PC-9 (cell line): Measurements from ENCODE around the gene SPON2. TPM values are rescaled to one million over a fixed set of nuclear protein-coding genes. Genes with fewer than 3 reads are reported as not detected.

ENCODE experiments used
- BruUV-seq: library from RNA; stranded (reverse); fragments of 400-500 nt; replicated peaks from 2 replicates; lab custom pipeline; 2021; lab: Mats Ljungman, UMichigan
- CTCF ChIA-PET: fragments of 300-600 bp; sonication (Branson Sonifier 250); formaldehyde crosslinking; loops from one replicate; lab custom pipeline; 2022; ENCODE audit warnings: antibody characterized with exemption; lab: Charles Lee
- POLR2A ChIA-PET: fragments of 300-600 bp; sonication (Branson Sonifier 250); formaldehyde crosslinking; loops from one replicate; lab custom pipeline; 2022; ENCODE audit warnings: antibody characterized with exemption; ENCODE audit not compliant: unreplicated experiment; lab: Charles Lee
- DNase-seq, 2 experiments: peaks; one replicate each; pipeline versions ENCODE4 v3.0.0 to v3.0.0-alpha.2; 2015 to 2022; ENCODE audit warnings: mixed read lengths in 1 of 2
- H2AFZ ChIP-seq: fragments of 200-600 bp; sonication (generic); 2 replicates; pipeline ENCODE4 v1.8.1; 2017; ENCODE audit warnings: antibody characterized with exemption
- H3F3A ChIP-seq: fragments of 200-600 bp; sonication (generic); 2 replicates; pipeline ENCODE4 v1.8.1; 2017; ENCODE audit warnings: antibody characterized with exemption, mild to moderate bottlenecking, low read depth; ENCODE audit not compliant: insufficient read depth
- H3K27ac ChIP-seq: fragments of 200-600 bp; sonication (generic); 2 replicates; pipeline ENCODE4 v1.6.1; 2016; ENCODE audit warnings: mixed run types
- H3K27me3 ChIP-seq: fragments of 200-600 bp; sonication (generic); 2 replicates; pipeline ENCODE4 v1.6.1; 2016; ENCODE audit warnings: low read depth, mixed run types; ENCODE audit not compliant: insufficient read depth
- H3K36me3 ChIP-seq: fragments of 200-600 bp; sonication (generic); 2 replicates; pipeline ENCODE4 v1.6.1; 2016; ENCODE audit warnings: low read depth, mixed run types
- H3K4me1 ChIP-seq: fragments of 200-600 bp; sonication (generic); replicated peaks from 2 replicates; pipeline ENCODE4 v1.6.1; 2016; ENCODE audit warnings: mixed run types; ENCODE audit not compliant: insufficient read depth
- H3K4me2 ChIP-seq: fragments of 200-600 bp; sonication (generic); 2 replicates; pipeline ENCODE4 v1.6.1; 2017; ENCODE audit warnings: mixed run types
- H3K4me3 ChIP-seq: fragments of 200-600 bp; sonication (generic); 2 replicates; pipeline ENCODE4 v1.6.1; 2016; ENCODE audit warnings: mixed run types
- H3K79me2 ChIP-seq: fragments of 200-600 bp; sonication (generic); 2 replicates; pipeline ENCODE4 v1.6.1; 2017; ENCODE audit warnings: low read depth, mixed run types
- H3K9me2 ChIP-seq: fragments of 200-600 bp; sonication (generic); 2 replicates; pipeline ENCODE4 v1.8.1; 2017; ENCODE audit warnings: mild to moderate bottlenecking; ENCODE audit not compliant: insufficient read depth
- H3K9me3 ChIP-seq: fragments of 200-600 bp; sonication (generic); 2 replicates; pipeline ENCODE4 v1.8.1; 2016; ENCODE audit warnings: low read depth; ENCODE audit not compliant: insufficient read depth
- H4K20me1 ChIP-seq: fragments of 200-600 bp; sonication (generic); 2 replicates; pipeline ENCODE4 v1.8.1; 2017; ENCODE audit not compliant: insufficient read depth
- CTCF ChIP-seq: fragments of 200-600 bp; sonication (generic); conservative IDR thresholded peaks from 2 replicates; pipeline ENCODE4 v1.6.1; 2017; ENCODE audit warnings: mixed run types, antibody characterized with exemption, mild to moderate bottlenecking, moderate library complexity
- EZH2 ChIP-seq: fragments of 200-600 bp; sonication (generic); IDR thresholded peaks from 2 replicates; pipeline ENCODE4 v1.8.0; 2017; ENCODE audit warnings: antibody characterized with exemption, low read depth
- intact Hi-C: fragments of 100-400 bp; cut with micrococcal nuclease; formaldehyde crosslinking; loops from one replicate; pipeline ENCODE4 v1.10.0; 2022; ENCODE audit not compliant: unreplicated experiment
- total RNA-seq: library from RNA; stranded (reverse); gene quantifications from 2 replicates; pipeline ENCODE4 v1.2.3, GENCODE V29; 2021

SPON2 gene
- total RNA-seq, 1 experiment from 2014 or later, result 2.0 TPM

GRCh38 chr4:1136048-1136447 lies 36.3 kb downstream of the SPON2 start:
- intact Hi-C loops, result no loop called here
- no peaks in the 10 kb centered on the region for H3K36me3 ChIP-seq
- H3K4me3 ChIP-seq, result no peak overlapping the region
- H4K20me1 ChIP-seq, result no peaks in the 10 kb centered on the region
- H3F3A ChIP-seq, result no peaks in the 10 kb centered on the region
- H3K9me3 ChIP-seq, result no peaks in the 10 kb centered on the region
- no peaks in the 10 kb centered on the region for H3K9me2 ChIP-seq
- H2AFZ ChIP-seq, result no peak overlapping the region
- H3K4me1 ChIP-seq, result no peaks in the 10 kb centered on the region
- POLR2A ChIA-PET, result no interaction called here
- peaks cover 63% of the 10 kb centered on the region for H3K27me3 ChIP-seq
- TF ChIP-seq EZH2 (no peak), CTCF (no peak)
- no TSS peak for BruUV-seq
- H3K27ac ChIP-seq, result no peak overlapping the region
- H3K79me2 ChIP-seq, result no peaks in the 10 kb centered on the region
- no peak overlapping the region for H3K4me2 ChIP-seq
- CTCF ChIA-PET, result no interaction called here
- DNase-seq, result no peak

GRCh38 chr4:1133033-1133432 lies 39.4 kb downstream of the SPON2 start:
- CTCF ChIA-PET, result no interaction called here
- no peak for DNase-seq
- Histone ChIP-seq H3K4me1 (no peaks in the 10 kb centered on the region), H2AFZ (no peak overlapping the region), H3K9me2 (no peaks in the 10 kb centered on the region), H3K79me2 (no peaks in the 10 kb centered on the region), H3K4me3 (no peak overlapping the region), H3K9me3 (no peaks in the 10 kb centered on the region), H3F3A (no peaks in the 10 kb centered on the region), H3K36me3 (no peaks in the 10 kb centered on the region), H3K27ac (no peak overlapping the region), H3K27me3 (peaks cover 35% of the 10 kb centered on the region; the same call in 1 of the 2 replicates), H4K20me1 (no peaks in the 10 kb centered on the region), H3K4me2 (no peak overlapping the region)
- BruUV-seq, result no TSS peak
- intact Hi-C loops, result loop anchor here (5.0 kb wide), 3 partner anchors 91 to 134 kb away; partner anchors contain the start of gene CTBP1
- POLR2A ChIA-PET, result no interaction called here
- no peak for TF ChIP-seq CTCF
- TF ChIP-seq EZH2, result no peak

DNA sequence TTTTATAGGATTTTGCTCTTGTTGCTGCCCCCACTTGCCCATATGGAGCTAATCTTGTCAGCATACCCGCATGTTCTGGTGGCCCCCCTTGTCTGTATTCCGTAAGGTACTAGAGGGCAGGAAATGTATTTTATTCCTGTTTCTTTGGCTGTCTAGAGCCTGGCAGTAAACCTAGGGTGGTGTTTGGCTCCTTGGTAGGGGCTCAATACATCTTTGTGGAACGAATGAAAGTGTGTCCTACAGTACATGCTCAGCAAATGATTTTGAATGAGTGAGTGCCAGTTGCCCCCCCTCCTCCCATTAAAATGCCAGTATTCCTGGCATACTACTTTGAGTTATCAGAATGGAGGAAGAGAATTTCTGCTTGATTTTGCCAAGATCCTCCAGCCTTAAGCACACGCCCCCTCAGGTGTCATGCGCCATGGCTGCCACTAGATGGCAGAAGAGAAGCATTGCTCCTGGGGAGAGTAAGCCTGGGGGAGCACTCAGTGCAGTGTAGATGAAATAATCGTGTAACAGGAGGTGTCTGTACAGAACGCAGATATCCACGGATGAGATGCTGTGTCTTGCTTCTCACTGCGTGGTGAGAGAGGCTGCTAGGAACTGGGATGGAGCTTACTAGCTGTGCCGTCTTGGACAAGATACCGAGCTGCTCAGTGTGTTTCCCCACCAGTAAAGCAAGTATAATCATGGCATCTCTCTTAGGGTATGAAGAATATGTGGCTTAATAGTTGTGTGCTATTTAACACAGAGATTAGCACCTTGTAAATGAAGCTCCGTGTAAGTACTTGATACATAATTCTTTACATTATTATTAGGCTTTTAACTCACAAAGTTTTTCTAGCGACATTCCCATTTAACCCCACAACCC lies 41.8 kb downstream of the SPON2 start:
- Histone ChIP-seq H2AFZ (no peak overlapping the region), H3K9me3 (no peaks in the 10 kb centered on the region), H3K4me1 (no peaks in the 10 kb centered on the region), H3K4me2 (no peak overlapping the region), H3K9me2 (no peaks in the 10 kb centered on the region), H3K27ac (no peak overlapping the region), H3K36me3 (no peaks in the 10 kb centered on the region), H3K27me3 (peaks cover 22% of the 10 kb centered on the region; the same call in 1 of the 2 replicates), H3K79me2 (no peaks in the 10 kb centered on the region), H3K4me3 (no peak overlapping the region), H3F3A (no peaks in the 10 kb centered on the region), H4K20me1 (no peaks in the 10 kb centered on the region)
- DNase-seq, result peak; percentile 60 to 63
- CTCF ChIA-PET, result no interaction called here
- intact Hi-C loops, result loop anchor here (2.0 to 5.0 kb wide), 4 partner anchors 88 to 216 kb away; partner anchors contain the start of genes CTBP1 and UVSSA
- POLR2A ChIA-PET, result no interaction called here
- BruUV-seq, result no TSS peak
- TF ChIP-seq CTCF (peak; percentile 99), EZH2 (no peak)
